Gastrocnemius medialis (tissue), 4 donors: Measurements from ENCODE around the gene GNAQ.

ENCODE experiments used
- POLR2A ChIP-seq, 2 donors: fragments of 450-650 bp; IDR thresholded peaks; one replicate each; pipeline ENCODE4 v1.6.1; 2017; ENCODE audit warnings: antibody characterized with exemption in 2 of 2, mild to moderate bottlenecking in 2 of 2, moderate library complexity in 2 of 2
- TF ChIP-seq, protein P1 (sequence below), 5 experiments: fragments of 450-650 bp in 3 of 5; fragments of 200-600 bp in 2 of 5; sonication (generic) in 2 of 5; IDR thresholded peaks in 4 of 5; conservative IDR thresholded peaks in 1 of 5; 1 replicate in 4 of 5; 2 replicates in 1 of 5; pipeline ENCODE4 v1.5.1; 2016 to 2019; ENCODE audit warnings: antibody characterized with exemption in 5 of 5, mild to moderate bottlenecking in 3 of 5, moderate library complexity in 3 of 5

DNA sequence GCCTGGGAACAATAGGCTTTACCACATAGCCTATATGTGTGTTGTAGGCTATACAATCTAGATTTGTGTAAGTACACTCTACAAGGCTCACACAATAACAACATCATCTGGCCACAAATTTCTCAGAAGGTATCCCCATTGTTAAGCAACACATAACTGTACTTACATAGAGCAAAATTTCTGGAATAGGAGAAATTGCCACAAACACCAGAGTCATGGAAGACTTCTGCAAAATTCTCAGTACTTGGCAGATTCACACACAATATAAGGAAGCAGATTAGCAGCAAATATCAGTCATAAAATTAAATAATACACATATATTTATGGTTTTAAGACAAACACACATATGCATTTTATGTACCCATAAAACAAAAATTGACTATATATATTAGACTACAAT lies 16.4 kb downstream of the GNAQ start:
- TF ChIP-seq, protein P1, sequence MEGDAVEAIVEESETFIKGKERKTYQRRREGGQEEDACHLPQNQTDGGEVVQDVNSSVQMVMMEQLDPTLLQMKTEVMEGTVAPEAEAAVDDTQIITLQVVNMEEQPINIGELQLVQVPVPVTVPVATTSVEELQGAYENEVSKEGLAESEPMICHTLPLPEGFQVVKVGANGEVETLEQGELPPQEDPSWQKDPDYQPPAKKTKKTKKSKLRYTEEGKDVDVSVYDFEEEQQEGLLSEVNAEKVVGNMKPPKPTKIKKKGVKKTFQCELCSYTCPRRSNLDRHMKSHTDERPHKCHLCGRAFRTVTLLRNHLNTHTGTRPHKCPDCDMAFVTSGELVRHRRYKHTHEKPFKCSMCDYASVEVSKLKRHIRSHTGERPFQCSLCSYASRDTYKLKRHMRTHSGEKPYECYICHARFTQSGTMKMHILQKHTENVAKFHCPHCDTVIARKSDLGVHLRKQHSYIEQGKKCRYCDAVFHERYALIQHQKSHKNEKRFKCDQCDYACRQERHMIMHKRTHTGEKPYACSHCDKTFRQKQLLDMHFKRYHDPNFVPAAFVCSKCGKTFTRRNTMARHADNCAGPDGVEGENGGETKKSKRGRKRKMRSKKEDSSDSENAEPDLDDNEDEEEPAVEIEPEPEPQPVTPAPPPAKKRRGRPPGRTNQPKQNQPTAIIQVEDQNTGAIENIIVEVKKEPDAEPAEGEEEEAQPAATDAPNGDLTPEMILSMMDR (IDR thresholded peaks at IDR 0.05 in 4 of 5, conservative IDR thresholded peaks at IDR 0.05 in 1 of 5), result no peak
- TF ChIP-seq POLR2A (IDR thresholded peaks at IDR 0.05), result no peak
